A549 (cell line): ENCODE results near the gene RAI14. TPM values are rescaled to one million over a fixed set of nuclear protein-coding genes. Genes with fewer than 3 reads are reported as not detected.
A peak's percentile ranks its signal among the peaks of the same experiment; 100 is the strongest.

ENCODE experiments used
- ATAC-seq, 2 experiments: fragments of 200-7000 bp in 1 of 2; fragments of >200 bp in 1 of 2; cut with Nextera tagmentation in 1 of 2; cut with Tn5 transposase in 1 of 2; 3 replicates each; pipeline versions ENCODE4 v1.8.0 to v1.9.1; 2018 to 2020; ENCODE audit warnings: mild to moderate bottlenecking in 1 of 2, moderate library complexity in 1 of 2
- CTCF ChIA-PET: fragments of 300-600 bp; sonication (Branson Sonifier 250); formaldehyde crosslinking; extraction: SDS; loops from one replicate; lab custom pipeline; 2021; ENCODE audit warnings: antibody characterized with exemption, inconsistent platforms; lab: Yijun Ruan, JAX
- POLR2A ChIA-PET: fragments of 350-600 bp; formaldehyde crosslinking; extraction: SDS; loops from one replicate; lab custom pipeline; 2021; ENCODE audit warnings: antibody characterized with exemption, inconsistent platforms; lab: Yijun Ruan, JAX
- DNase-seq, 2 experiments: peaks; one replicate each; pipeline versions ENCODE4 v3.0.0 to v3.0.0-alpha.2; 2011 to 2016; ENCODE audit warnings: low read depth in 1 of 2, low spot score in 1 of 2
- FAIRE-seq: peaks from 2 replicates; lab custom pipeline; 2011; peaks lifted over from hg19 to GRCh38; lab: Jason Lieb, UNC
- H3K27ac ChIP-seq, 2 experiments: fragments of >200 bp; sonication (Bioruptor Twin); formaldehyde crosslinking; 3 replicates each; pipeline ENCODE4 v1.5.1; 2016 to 2017
- H3K4me1 ChIP-seq: fragments of >200 bp; sonication (Bioruptor Twin); formaldehyde crosslinking; 3 replicates; pipeline ENCODE4 v1.6.1; 2016
- H3K4me2 ChIP-seq: fragments of >200 bp; sonication (Bioruptor Twin); formaldehyde crosslinking; 3 replicates; pipeline ENCODE4 v1.6.1; 2016
- H3K4me3 ChIP-seq: fragments of >200 bp; sonication (Bioruptor Twin); formaldehyde crosslinking; 3 replicates; pipeline ENCODE4 v1.5.1; 2016
- H3K9me3 ChIP-seq: fragments of >200 bp; sonication (Bioruptor Twin); formaldehyde crosslinking; 3 replicates; pipeline ENCODE4 v1.6.1; 2016
- CBX2 ChIP-seq: fragments of 200-600 bp; sonication (generic); IDR thresholded peaks from 2 replicates; pipeline ENCODE4 v1.6.1; 2016; ENCODE audit warnings: low read depth, mild to moderate bottlenecking, borderline replicate concordance
- EP300 ChIP-seq, 2 experiments: fragments of >200 bp; sonication (Bioruptor Twin); formaldehyde crosslinking; IDR thresholded peaks; 2 replicates in 1 of 2; 3 replicates in 1 of 2; pipeline ENCODE4 v1.6.1; 2016 to 2017
- ESRRA ChIP-seq: fragments of 150-350 bp; IDR thresholded peaks from 2 replicates; pipeline ENCODE4 v1.6.1; 2014; ENCODE audit warnings: mild to moderate bottlenecking, low read length, borderline replicate concordance
- FOXS1 ChIP-seq: fragments of 250-450 bp; sonication (Bioruptor Pico); IDR thresholded peaks from 2 replicates; pipeline ENCODE4 v1.5.0; 2020; ENCODE audit warnings: mild to moderate bottlenecking, moderate library complexity
- HEYL ChIP-seq: fragments of 250-450 bp; sonication (Bioruptor Pico); IDR thresholded peaks from 2 replicates; pipeline ENCODE4 v1.8.0; 2021; ENCODE audit warnings: mild to moderate bottlenecking, moderate library complexity
- HOXA7 ChIP-seq: fragments of 250-450 bp; sonication (Bioruptor Pico); IDR thresholded peaks from 2 replicates; pipeline ENCODE4 v1.5.0; 2020; ENCODE audit warnings: mild to moderate bottlenecking, moderate library complexity
- JUN ChIP-seq, 2 experiments: fragments of >200 bp; sonication (Bioruptor Twin); formaldehyde crosslinking; IDR thresholded peaks; 2 replicates in 1 of 2; 3 replicates in 1 of 2; pipeline ENCODE4 v1.6.1; 2016 to 2017
- KDM1A ChIP-seq: fragments of 200-600 bp; sonication (generic); IDR thresholded peaks from 2 replicates; pipeline ENCODE4 v1.6.1; 2016; ENCODE audit warnings: low read depth, mild to moderate bottlenecking
- MAZ ChIP-seq: fragments of 150-350 bp; IDR thresholded peaks from 2 replicates; pipeline ENCODE4 v1.6.1; 2014; ENCODE audit warnings: antibody characterized with exemption, low read depth, low read length, borderline replicate concordance
- MYC ChIP-seq: IDR thresholded peaks from 2 replicates; pipeline ENCODE4 v1.6.1; 2012; ENCODE audit warnings: mild to moderate bottlenecking, inconsistent platforms, low read length, improper control_type of control experiment, borderline replicate concordance
- NR3C1 ChIP-seq: fragments of >200 bp; sonication (Bioruptor Twin); formaldehyde crosslinking; IDR thresholded peaks from 3 replicates; pipeline ENCODE4 v1.6.1; 2017
- PHF8 ChIP-seq: fragments of 200-600 bp; sonication (generic); IDR thresholded peaks from 2 replicates; pipeline ENCODE4 v1.6.1; 2016; ENCODE audit warnings: low read depth, mild to moderate bottlenecking, antibody characterized with exemption, moderate library complexity, borderline replicate concordance
- RARB ChIP-seq: fragments of 250-450 bp; sonication (Bioruptor Pico); IDR thresholded peaks from 2 replicates; pipeline ENCODE4 v1.8.0; 2021; ENCODE audit warnings: mild to moderate bottlenecking, moderate library complexity
- RNF2 ChIP-seq: fragments of 200-600 bp; sonication (generic); IDR thresholded peaks from 2 replicates; pipeline ENCODE4 v1.6.1; 2016; ENCODE audit warnings: low read depth, mild to moderate bottlenecking, antibody characterized with exemption, moderate library complexity, borderline replicate concordance
- TP53 ChIP-seq: fragments of 250-450 bp; sonication (Bioruptor Pico); IDR thresholded peaks from 2 replicates; pipeline ENCODE4 v1.5.0; 2021; ENCODE audit warnings: mild to moderate bottlenecking, moderate library complexity
- ZFP36 ChIP-seq: fragments of 450-650 bp; IDR thresholded peaks from 2 replicates; pipeline ENCODE4 v1.6.1; 2014; ENCODE audit warnings: borderline replicate concordance; ENCODE audit not compliant: partially characterized antibody
- ZSCAN20 ChIP-seq: fragments of 250-450 bp; sonication (Bioruptor Pico); IDR thresholded peaks from 2 replicates; pipeline ENCODE4 v1.8.0; 2022; ENCODE audit warnings: mild to moderate bottlenecking, moderate library complexity
- WGBS: methylation state at CpG from one replicate; pipeline ENCODE4 v1.1.6; 2017; ENCODE audit errors: missing lambda C conversion rate; 5-methylcytosine and 5-hydroxymethylcytosine counted together
- polyA plus RNA-seq, 4 experiments: library from polyadenylated mRNA; depleted of rRNA in 3 of 4; stranded (reverse); fragments of >200 nt; fragmentation: RNase III in 1 of 4; extraction: RNeasy Plus Mini Kit Qiagen cat#74134 plus additional on column Dnase treatment in 1 of 4; gene quantifications; 2 replicates in 3 of 4; 3 replicates in 1 of 4; pipeline ENCODE4 v1.2.3, GENCODE V29; 2011 to 2017
- TF ChIP-seq, protein P1 (sequence below): fragments of 450-650 bp; IDR thresholded peaks from 2 replicates; pipeline ENCODE4 v1.6.1; 2014; ENCODE audit warnings: antibody characterized with exemption
- TF ChIP-seq, protein P2 (sequence below): fragments of >200 bp; sonication (Bioruptor Twin); formaldehyde crosslinking; IDR thresholded peaks from 3 replicates; pipeline ENCODE4 v1.6.1; 2016
- TF ChIP-seq, protein P3 (sequence below): IDR thresholded peaks from 2 replicates; pipeline ENCODE4 v1.6.1; 2012; ENCODE audit warnings: low read depth, borderline replicate concordance
- TF ChIP-seq, protein P4 (sequence below): IDR thresholded peaks from 2 replicates; pipeline ENCODE4 v1.6.1; 2012
- TF ChIP-seq, protein P5 (sequence below): fragments of >200 bp; sonication (Bioruptor Twin); formaldehyde crosslinking; IDR thresholded peaks from 2 replicates; pipeline ENCODE4 v1.6.1; 2016

RAI14 gene
- polyA plus RNA-seq, 2 of the 4 experiments (the other 2 are of a cell fraction): 71.9 to 97.7 TPM

DNA sequence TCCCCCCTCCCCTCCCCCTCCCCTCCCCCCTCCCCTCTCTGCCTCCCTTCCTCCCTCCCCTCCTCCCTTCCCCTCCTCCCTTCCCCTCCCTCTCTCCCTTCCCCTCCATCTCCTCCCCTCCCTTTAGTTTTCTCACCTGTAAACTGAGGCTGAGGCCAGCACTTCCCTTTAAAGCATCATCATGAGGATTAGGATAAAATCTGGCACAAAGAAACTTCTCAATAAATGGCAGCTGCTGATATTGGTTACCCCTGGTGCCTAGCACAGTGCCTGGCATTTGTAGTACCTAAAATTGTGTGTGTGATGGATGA lies 41.9 kb downstream of the RAI14 start:
- no peaks in the 10 kb centered on the region for H3K9me3 ChIP-seq
- no peak for DNase-seq
- ChIA-PET CTCF (no interaction called here), POLR2A (no interaction called here)
- ATAC-seq: no peak
- TF ChIP-seq CBX2 (no peak), ESRRA (no peak), RARB (no peak), FOXS1 (CRISPR knock-in tag) (no peak), RNF2 (no peak), NR3C1 (no peak), TP53 (CRISPR knock-in tag) (no peak), JUN (IDR thresholded peaks at IDR 0.05) (no peak), EP300 (IDR thresholded peaks at IDR 0.05) (no peak), ZFP36 (no peak), HEYL (no peak), HOXA7 (CRISPR knock-in tag) (no peak), KDM1A (no peak), MYC (no peak), ZSCAN20 (CRISPR knock-in tag) (no peak)
- TF ChIP-seq, protein P1, sequence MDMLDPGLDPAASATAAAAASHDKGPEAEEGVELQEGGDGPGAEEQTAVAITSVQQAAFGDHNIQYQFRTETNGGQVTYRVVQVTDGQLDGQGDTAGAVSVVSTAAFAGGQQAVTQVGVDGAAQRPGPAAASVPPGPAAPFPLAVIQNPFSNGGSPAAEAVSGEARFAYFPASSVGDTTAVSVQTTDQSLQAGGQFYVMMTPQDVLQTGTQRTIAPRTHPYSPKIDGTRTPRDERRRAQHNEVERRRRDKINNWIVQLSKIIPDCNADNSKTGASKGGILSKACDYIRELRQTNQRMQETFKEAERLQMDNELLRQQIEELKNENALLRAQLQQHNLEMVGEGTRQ: no peak
- TF ChIP-seq, protein P2, sequence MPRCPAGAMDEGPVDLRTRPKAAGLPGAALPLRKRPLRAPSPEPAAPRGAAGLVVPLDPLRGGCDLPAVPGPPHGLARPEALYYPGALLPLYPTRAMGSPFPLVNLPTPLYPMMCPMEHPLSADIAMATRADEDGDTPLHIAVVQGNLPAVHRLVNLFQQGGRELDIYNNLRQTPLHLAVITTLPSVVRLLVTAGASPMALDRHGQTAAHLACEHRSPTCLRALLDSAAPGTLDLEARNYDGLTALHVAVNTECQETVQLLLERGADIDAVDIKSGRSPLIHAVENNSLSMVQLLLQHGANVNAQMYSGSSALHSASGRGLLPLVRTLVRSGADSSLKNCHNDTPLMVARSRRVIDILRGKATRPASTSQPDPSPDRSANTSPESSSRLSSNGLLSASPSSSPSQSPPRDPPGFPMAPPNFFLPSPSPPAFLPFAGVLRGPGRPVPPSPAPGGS: no peak
- H3K4me1 ChIP-seq: peaks cover 71% of the 10 kb centered on the region
- no peak for FAIRE-seq
- H3K27ac ChIP-seq: peak overlapping the region in 1 of 2 experiments; percentile 0; a peak in 1 of 6 replicates
- H3K4me3 ChIP-seq: no peak overlapping the region
- H3K4me2 ChIP-seq: no peak overlapping the region

DNA sequence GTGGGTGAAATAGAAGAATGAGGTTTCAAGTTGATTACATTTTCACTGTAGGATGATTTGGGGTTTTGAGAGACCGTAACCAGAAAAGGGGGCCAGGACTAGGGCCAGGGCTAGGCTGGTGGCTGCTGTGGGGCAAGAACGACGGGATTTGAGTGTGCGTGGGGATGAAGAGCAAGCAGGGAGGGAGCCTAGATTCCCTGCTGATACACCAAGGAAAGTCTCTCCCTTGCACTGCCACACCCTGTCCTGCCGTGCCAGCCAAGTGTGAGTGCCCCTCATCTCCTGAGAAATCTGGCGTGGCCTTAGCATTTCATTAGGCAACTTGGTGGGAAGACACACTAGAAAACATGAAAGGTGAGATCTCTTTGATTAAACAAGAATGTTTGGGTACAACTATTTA lies 42.6 kb downstream of the RAI14 start:
- ChIA-PET POLR2A (interaction anchor here (1.3 kb wide), 1 partner anchor 217 kb away, joined by 4 read pairs; the partner anchor contains the start of genes BRIX1 and RAD1), CTCF (interaction anchor here (0.8 to 1.2 kb wide), 3 partner anchors 21 to 199 kb away, joined by 3 to 5 read pairs (median 3); no protein-coding TSS in a partner anchor)
- TF ChIP-seq RARB (no peak), PHF8 (no peak), MAZ (no peak), ESRRA (no peak)
- TF ChIP-seq, protein P3, sequence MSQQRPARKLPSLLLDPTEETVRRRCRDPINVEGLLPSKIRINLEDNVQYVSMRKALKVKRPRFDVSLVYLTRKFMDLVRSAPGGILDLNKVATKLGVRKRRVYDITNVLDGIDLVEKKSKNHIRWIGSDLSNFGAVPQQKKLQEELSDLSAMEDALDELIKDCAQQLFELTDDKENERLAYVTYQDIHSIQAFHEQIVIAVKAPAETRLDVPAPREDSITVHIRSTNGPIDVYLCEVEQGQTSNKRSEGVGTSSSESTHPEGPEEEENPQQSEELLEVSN: no peak
- TF ChIP-seq, protein P4, sequence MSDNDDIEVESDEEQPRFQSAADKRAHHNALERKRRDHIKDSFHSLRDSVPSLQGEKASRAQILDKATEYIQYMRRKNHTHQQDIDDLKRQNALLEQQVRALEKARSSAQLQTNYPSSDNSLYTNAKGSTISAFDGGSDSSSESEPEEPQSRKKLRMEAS: no peak
- TF ChIP-seq, protein P5, sequence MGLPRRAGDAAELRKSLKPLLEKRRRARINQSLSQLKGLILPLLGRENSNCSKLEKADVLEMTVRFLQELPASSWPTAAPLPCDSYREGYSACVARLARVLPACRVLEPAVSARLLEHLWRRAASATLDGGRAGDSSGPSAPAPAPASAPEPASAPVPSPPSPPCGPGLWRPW: no peak
- TF ChIP-seq, protein P2: no peak
- no peak; a peak in 1 of 6 replicates for ATAC-seq
- WGBS: 86% methylated on average over 6 of the region's 6 CpGs
- no peak overlapping the region for H3K4me2 ChIP-seq
- peak overlapping the region in 1 of 2 experiments; percentile 20; a peak in 1 of 6 replicates for H3K27ac ChIP-seq
- peaks cover 71% of the 10 kb centered on the region for H3K4me1 ChIP-seq
- H3K9me3 ChIP-seq: no peaks in the 10 kb centered on the region
- FAIRE-seq: no peak
- H3K4me3 ChIP-seq: no peak overlapping the region
- no peak for DNase-seq
